Common myeloid progenitor, CD34-positive (primary cell): ENCODE measurements around the gene C19orf12.

ENCODE experiments used
- CTCF ChIA-PET: fragments of 350-600 bp; sonication (Branson Sonifier 250); formaldehyde crosslinking; loops from one replicate; lab custom pipeline; 2021; ENCODE audit warnings: antibody characterized with exemption; lab: Charles Lee
- POLR2A ChIA-PET: fragments of 350-600 bp; sonication (Branson Sonifier 250); formaldehyde crosslinking; loops from one replicate; lab custom pipeline; 2021; ENCODE audit warnings: antibody characterized with exemption; lab: Charles Lee
- DNase-seq, 3 donors: peaks; one replicate each; pipeline versions ENCODE4 v3.0.0 to v3.0.0-alpha.2; 2013
- H3K27ac ChIP-seq, 2 experiments: 1 replicate in 1 of 2; 2 replicates in 1 of 2; pipeline ENCODE4 v1.7.0; 2013; ENCODE audit warnings: inconsistent platforms in 2 of 2, low read length in 2 of 2, mild to moderate bottlenecking in 2 of 2, low read depth in 1 of 2, moderate library complexity in 1 of 2; ENCODE audit not compliant: severe bottlenecking in 2 of 2, insufficient read depth in 1 of 2, poor library complexity in 1 of 2
- H3K27me3 ChIP-seq, 5 experiments: replicated peaks in 2 of 5; 1 replicate in 3 of 5; 2 replicates in 2 of 5; pipeline versions ENCODE4 v1.6.1 to v1.7.0; 2013; ENCODE audit warnings: low read length in 4 of 5, mild to moderate bottlenecking in 2 of 5, moderate library complexity in 2 of 5, inconsistent platforms in 1 of 5; ENCODE audit not compliant: insufficient read depth in 5 of 5, control insufficient read depth in 4 of 5
- H3K36me3 ChIP-seq, 4 experiments: 1 replicate in 2 of 4; 2 replicates in 2 of 4; pipeline versions ENCODE4 v1.6.1 to v1.7.0; 2013; ENCODE audit warnings: low read length in 3 of 4, control low read depth in 1 of 4, mild to moderate bottlenecking in 1 of 4; ENCODE audit not compliant: control insufficient read depth in 4 of 4, insufficient read depth in 4 of 4
- H3K4me1 ChIP-seq, 4 experiments: 1 replicate in 3 of 4; 2 replicates in 1 of 4; pipeline versions ENCODE4 v1.6.1 to v1.7.1; 2013; ENCODE audit warnings: low read length in 3 of 4, mild to moderate bottlenecking in 3 of 4, control low read depth in 1 of 4, inconsistent platforms in 1 of 4, moderate library complexity in 1 of 4; ENCODE audit not compliant: control insufficient read depth in 4 of 4, insufficient read depth in 4 of 4; ENCODE audit errors: control extremely low read depth in 1 of 4
- H3K4me3 ChIP-seq, 7 experiments: 1 replicate in 4 of 7; 2 replicates in 3 of 7; pipeline versions ENCODE4 v1.5.1 to v1.7.0; 2013; ENCODE audit warnings: mild to moderate bottlenecking in 7 of 7, low read length in 6 of 7, moderate library complexity in 6 of 7, inconsistent platforms in 2 of 7, low read depth in 2 of 7, control low read depth in 1 of 7; ENCODE audit not compliant: insufficient read depth in 4 of 7, control insufficient read depth in 1 of 7; ENCODE audit errors: extremely low read depth in 1 of 7
- H3K9me3 ChIP-seq, 5 experiments: 1 replicate in 4 of 5; 2 replicates in 1 of 5; pipeline versions ENCODE4 v1.6.1 to v1.7.1; 2013; ENCODE audit warnings: low read length in 4 of 5, mild to moderate bottlenecking in 2 of 5, inconsistent platforms in 1 of 5, low read depth in 1 of 5, moderate library complexity in 1 of 5; ENCODE audit not compliant: control insufficient read depth in 4 of 5, insufficient read depth in 2 of 5; ENCODE audit errors: control extremely low read depth in 1 of 5
- WGBS: methylation state at CpG from one replicate; pipeline ENCODE4 v1.1.5; 2013; ENCODE audit not compliant: insufficient coverage; 5-methylcytosine and 5-hydroxymethylcytosine counted together

Gene C19orf12

GRCh38 chr19:29697523-29698261 is 17.4 kb downstream of the C19orf12 start:
- no peak overlapping the region for H3K27ac ChIP-seq
- H3K4me1 ChIP-seq: no peaks in the 10 kb centered on the region
- H3K9me3 ChIP-seq: no peaks in the 10 kb centered on the region
- no peaks in the 10 kb centered on the region for H3K27me3 ChIP-seq
- H3K4me3 ChIP-seq: no peak overlapping the region
- WGBS: 90% methylated on average over 5 of the region's 10 CpGs
- peaks cover 0 to 14% (median 7%) of the 10 kb centered on the region in 4 experiments for H3K36me3 ChIP-seq
- no peak for DNase-seq
- ChIA-PET CTCF (interaction anchor here (0.6 to 1.8 kb wide), 3 partner anchors 19 to 86 kb away, joined by 3 to 7 read pairs (median 3); no protein-coding TSS in a partner anchor), POLR2A (no interaction called here)

GRCh38 chr19:29696565-29696846 is 18.6 kb downstream of the C19orf12 start:
- WGBS: no CpG with 5 or more reads among the region's 2 CpGs
- peaks cover 0 to 2% (median under 1%) of the 10 kb centered on the region in 4 experiments for H3K36me3 ChIP-seq
- H3K27ac ChIP-seq: no peak overlapping the region
- no peaks in the 10 kb centered on the region for H3K27me3 ChIP-seq
- no peak for DNase-seq
- H3K9me3 ChIP-seq: no peaks in the 10 kb centered on the region
- CTCF ChIA-PET: interaction anchor here (1.8 kb wide), 1 partner anchor 20 kb away, joined by 7 read pairs; no protein-coding TSS in a partner anchor
- POLR2A ChIA-PET: no interaction called here
- H3K4me3 ChIP-seq: no peak overlapping the region
- H3K4me1 ChIP-seq: no peaks in the 10 kb centered on the region

GRCh38 chr19:29695765-29696564 is 19.1 kb downstream of the C19orf12 start:
- H3K27me3 ChIP-seq: no peaks in the 10 kb centered on the region
- no peaks in the 10 kb centered on the region for H3K36me3 ChIP-seq
- H3K4me3 ChIP-seq: no peak overlapping the region
- WGBS: 94% methylated on average over 2 of the region's 6 CpGs
- POLR2A ChIA-PET: no interaction called here
- H3K27ac ChIP-seq: no peak overlapping the region
- CTCF ChIA-PET: interaction anchor here (1.7 to 6.6 kb wide), 2 partner anchors 18 to 33 kb away, joined by 5 to 98 read pairs; partner anchors contain the start of gene C19orf12
- DNase-seq: no peak
- no peaks in the 10 kb centered on the region for H3K4me1 ChIP-seq
- peaks cover 0 to under 1% (median 0%) of the 10 kb centered on the region in 5 experiments for H3K9me3 ChIP-seq

GRCh38 chr19:29694669-29695627 is 20.1 kb downstream of the C19orf12 start:
- H3K9me3 ChIP-seq: peaks cover 0 to 7% (median 4%) of the 10 kb centered on the region in 5 experiments
- POLR2A ChIA-PET: no interaction called here
- H3K27ac ChIP-seq: no peak overlapping the region
- H3K4me3 ChIP-seq: no peak overlapping the region
- H3K4me1 ChIP-seq: peaks cover 0 to 2% (median 0%) of the 10 kb centered on the region in 4 experiments
- no peaks in the 10 kb centered on the region for H3K36me3 ChIP-seq
- peak; percentile 74 to 85 (median 83) for DNase-seq
- no peaks in the 10 kb centered on the region for H3K27me3 ChIP-seq
- WGBS: 78% methylated on average over 15 of the region's 19 CpGs
- CTCF ChIA-PET: interaction anchor here (0.6 to 6.7 kb wide), 15 partner anchors 9 to 272 kb away, joined by 3 to 98 read pairs (median 5); partner anchors contain the start of genes C19orf12, PLEKHF1 and POP4

- POLR2A ChIA-PET: no interaction called here
- H3K27me3 ChIP-seq: no peaks in the 10 kb centered on the region
- H3K27ac ChIP-seq: no peak overlapping the region
- peaks cover 0 to 2% (median 0%) of the 10 kb centered on the region in 4 experiments for H3K4me1 ChIP-seq
- DNase-seq: no peak
- H3K9me3 ChIP-seq: peaks cover 0 to 7% (median 4%) of the 10 kb centered on the region in 5 experiments
- CTCF ChIA-PET: interaction anchor here (0.6 to 6.7 kb wide), 15 partner anchors 8 to 272 kb away, joined by 3 to 98 read pairs (median 5); partner anchors contain the start of genes C19orf12, PLEKHF1 and POP4
- 97% methylated on average over 5 of the region's 5 CpGs for WGBS
- no peak overlapping the region for H3K4me3 ChIP-seq
- no peaks in the 10 kb centered on the region for H3K36me3 ChIP-seq
Measured at GRCh38 chr19:29694161-29694560, 20.9 kb downstream of the C19orf12 start.

GRCh38 chr19:29690842-29691241 is 24.2 kb downstream of the C19orf12 start:
- Histone ChIP-seq H3K4me1 (peaks cover 0 to 18% (median 3%) of the 10 kb centered on the region in 4 experiments), H3K4me3 (no peak overlapping the region), H3K27me3 (no peaks in the 10 kb centered on the region), H3K9me3 (peaks cover 0 to 7% (median 4%) of the 10 kb centered on the region in 5 experiments), H3K36me3 (no peaks in the 10 kb centered on the region), H3K27ac (no peak overlapping the region)
- WGBS: 0% methylated on average over 1 of the region's 2 CpGs
- ChIA-PET CTCF (interaction anchor here (0.9 to 6.7 kb wide), 5 partner anchors 19 to 83 kb away, joined by 3 to 98 read pairs (median 9); partner anchors contain the start of gene C19orf12), POLR2A (no interaction called here)
- peak; percentile 62 to 77 (median 74) for DNase-seq
